H9 (cell line): ENCODE measurements around the gene SLCO4A1. TPM values are rescaled to one million over a fixed set of nuclear protein-coding genes. Genes with fewer than 3 reads are reported as not detected.

Source experiments
- DNase-seq: peaks from one replicate; pipeline ENCODE4 v3.0.0-alpha.2; 2017
- H2AFZ ChIP-seq: one replicate; pipeline ENCODE4 v1.6.1; 2013; ENCODE audit warnings: mild to moderate bottlenecking, low read length, control low read depth, moderate library complexity
- H2AK5ac ChIP-seq: 2 replicates; pipeline ENCODE4 v1.6.1; 2013; ENCODE audit warnings: low read length, control low read depth, mixed read lengths; ENCODE audit not compliant: insufficient read length
- H2BK120ac ChIP-seq: one replicate; pipeline ENCODE4 v1.6.1; 2013; ENCODE audit warnings: low read depth, mild to moderate bottlenecking, low read length, control low read depth, inconsistent platforms; ENCODE audit not compliant: poor library complexity, severe bottlenecking
- H2BK12ac ChIP-seq: 2 replicates; pipeline ENCODE4 v1.6.1; 2013; ENCODE audit warnings: low read length, control low read depth, mixed read lengths, low read depth; ENCODE audit not compliant: insufficient read length
- H2BK15ac ChIP-seq: 2 replicates; pipeline ENCODE4 v1.6.1; 2013; ENCODE audit warnings: low read depth, low read length, control low read depth
- H2BK20ac ChIP-seq: one replicate; pipeline ENCODE4 v1.6.1; 2013; ENCODE audit warnings: low read depth, mild to moderate bottlenecking, low read length, control low read depth, inconsistent platforms; ENCODE audit not compliant: poor library complexity, severe bottlenecking
- H2BK5ac ChIP-seq: 2 replicates; pipeline ENCODE4 v1.6.1; 2013; ENCODE audit warnings: low read length, control low read depth, mixed read lengths; ENCODE audit not compliant: insufficient read length
- H3K14ac ChIP-seq: 2 replicates; pipeline ENCODE4 v1.6.1; 2013; ENCODE audit warnings: low read length, control low read depth; ENCODE audit not compliant: insufficient read depth
- H3K18ac ChIP-seq: 2 replicates; pipeline ENCODE4 v1.6.1; 2013; ENCODE audit warnings: low read depth, mild to moderate bottlenecking, mixed read lengths, low read length, control low read depth; ENCODE audit not compliant: insufficient read length
- H3K23ac ChIP-seq: 2 replicates; pipeline ENCODE4 v1.6.1; 2013; ENCODE audit warnings: low read length, control low read depth, mixed read lengths, low read depth; ENCODE audit not compliant: insufficient read length
- H3K23me2 ChIP-seq: 2 replicates; pipeline ENCODE4 v1.6.1; 2013; ENCODE audit warnings: low read depth, mild to moderate bottlenecking, mixed read lengths, low read length, control low read depth; ENCODE audit not compliant: insufficient read length, poor library complexity, severe bottlenecking
- H3K27ac ChIP-seq: 2 replicates; pipeline ENCODE4 v1.5.1; 2013; ENCODE audit warnings: low read length, control low read depth, mixed read lengths, low read depth; ENCODE audit not compliant: insufficient read length
- H3K27me3 ChIP-seq: 2 replicates; pipeline ENCODE4 v1.6.1; 2013; ENCODE audit warnings: low read length, control low read depth, inconsistent platforms; ENCODE audit not compliant: insufficient read depth
- H3K4ac ChIP-seq: 2 replicates; pipeline ENCODE4 v1.6.1; 2013; ENCODE audit warnings: low read depth, mild to moderate bottlenecking, control low read depth, inconsistent platforms, low read length, moderate library complexity
- H3K4me1 ChIP-seq: 2 replicates; pipeline ENCODE4 v1.6.1; 2013; ENCODE audit warnings: low read length, control low read depth, inconsistent platforms; ENCODE audit not compliant: insufficient read depth
- H3K4me2 ChIP-seq: 2 replicates; pipeline ENCODE4 v1.6.1; 2013; ENCODE audit warnings: low read length, control low read depth, mixed read lengths; ENCODE audit not compliant: insufficient read length, insufficient read depth
- H3K56ac ChIP-seq: 2 replicates; pipeline ENCODE4 v1.6.1; 2013; ENCODE audit warnings: low read depth, mild to moderate bottlenecking, mixed read lengths, low read length, control low read depth; ENCODE audit not compliant: insufficient read length
- H3K79me1 ChIP-seq: 2 replicates; pipeline ENCODE4 v1.6.1; 2013; ENCODE audit warnings: low read depth, mild to moderate bottlenecking, moderate library complexity, low read length, control low read depth, inconsistent platforms; ENCODE audit not compliant: insufficient read depth, poor library complexity, severe bottlenecking
- H3K79me2 ChIP-seq: 2 replicates; pipeline ENCODE4 v1.6.1; 2013; ENCODE audit warnings: low read length, control low read depth, inconsistent platforms; ENCODE audit not compliant: insufficient read depth
- H3K9ac ChIP-seq: 2 replicates; pipeline ENCODE4 v1.6.1; 2013; ENCODE audit warnings: low read length, control low read depth, mixed read lengths; ENCODE audit not compliant: insufficient read length; ENCODE audit errors: extremely low read depth
- H3K9me3 ChIP-seq: one replicate; pipeline ENCODE4 v1.6.1; 2013; ENCODE audit warnings: low read depth, low read length, inconsistent platforms; ENCODE audit not compliant: control insufficient read depth
- H3T11ph ChIP-seq: one replicate; pipeline ENCODE4 v1.6.1; 2013; ENCODE audit warnings: mild to moderate bottlenecking, low read length, control low read depth, inconsistent platforms
- H4K20me1 ChIP-seq: one replicate; pipeline ENCODE4 v1.6.1; 2013; ENCODE audit not compliant: control insufficient read depth, insufficient read length, insufficient read depth
- H4K5ac ChIP-seq: 2 replicates; pipeline ENCODE4 v1.6.1; 2013; ENCODE audit warnings: low read depth, mild to moderate bottlenecking, mixed read lengths, low read length, control low read depth; ENCODE audit not compliant: insufficient read length
- H4K8ac ChIP-seq: replicated peaks from 2 replicates; pipeline ENCODE4 v1.6.1; 2013; ENCODE audit warnings: low read length, control low read depth, mixed read lengths, low read depth; ENCODE audit not compliant: insufficient read length
- H4K91ac ChIP-seq: 2 replicates; pipeline ENCODE4 v1.6.1; 2013; ENCODE audit warnings: low read depth, mild to moderate bottlenecking, moderate library complexity, mixed read lengths, low read length, control low read depth; ENCODE audit not compliant: insufficient read length
- H3K27ac Mint-ChIP-seq, 3 experiments: 2 replicates in 2 of 3; 3 replicates in 1 of 3; pipeline ENCODE4 v1.8.0; 2020 to 2021; ENCODE audit warnings: mixed read lengths in 3 of 3, mild to moderate bottlenecking in 1 of 3, moderate library complexity in 1 of 3
- H3K27me3 Mint-ChIP-seq: 2 replicates; pipeline ENCODE4 v1.8.0; 2021; ENCODE audit warnings: low read depth, mild to moderate bottlenecking, moderate library complexity, mixed read lengths
- H3K36me3 Mint-ChIP-seq, 3 experiments: 2 replicates in 2 of 3; 3 replicates in 1 of 3; pipeline ENCODE4 v1.8.0; 2020 to 2021; ENCODE audit warnings: low read depth in 3 of 3, mixed read lengths in 3 of 3; ENCODE audit not compliant: insufficient read depth in 1 of 3
- H3K4me1 Mint-ChIP-seq, 2 experiments: 2 replicates each; pipeline ENCODE4 v1.8.0; 2020; ENCODE audit warnings: mixed read lengths in 2 of 2
- H3K4me3 Mint-ChIP-seq, 2 experiments: 2 replicates in 1 of 2; 3 replicates in 1 of 2; pipeline ENCODE4 v1.8.0; 2020 to 2021; ENCODE audit warnings: mild to moderate bottlenecking in 2 of 2, mixed read lengths in 2 of 2, moderate library complexity in 1 of 2
- H3K9me3 Mint-ChIP-seq, 2 experiments: 2 replicates in 1 of 2; 3 replicates in 1 of 2; pipeline ENCODE4 v1.8.0; 2020; ENCODE audit warnings: mild to moderate bottlenecking in 2 of 2, mixed read lengths in 2 of 2, moderate library complexity in 1 of 2
- WGBS: extraction: QIAGEN DNeasy Blood & Tissue Kit; methylation state at CpG from one replicate; pipeline ENCODE4 v1.1.7; 2013; ENCODE audit warnings: missing lambda C conversion rate, low lambda C conversion rate, mixed read lengths; ENCODE audit not compliant: insufficient read length; ENCODE audit errors: extremely low coverage; 5-methylcytosine and 5-hydroxymethylcytosine counted together
- total RNA-seq: library from RNA; stranded (reverse); gene quantifications from 2 replicates; pipeline ENCODE4 v1.2.1, GENCODE V29; 2021
- TF ChIP-seq, protein P1 (sequence below): fragments of 200-600 bp; sonication (generic); conservative IDR thresholded peaks from 3 replicates; pipeline ENCODE4 v1.8.0; 2021; ENCODE audit warnings: antibody characterized with exemption, mild to moderate bottlenecking

SLCO4A1 gene
- total RNA-seq, 1 experiment from 2014 or later: 9.4 TPM

- Histone ChIP-seq H3K27me3 (peaks cover 12% of the 10 kb centered on the region; the same call in 1 of the 2 replicates), H3K4ac (no peak overlapping the region), H2BK15ac (no peak overlapping the region), H3K27ac (no peak overlapping the region), H3K56ac (no peak overlapping the region), H3K23me2 (peaks cover 15% of the 10 kb centered on the region), H2AK5ac (no peak overlapping the region), H4K91ac (no peak overlapping the region), H2AFZ (no peak overlapping the region), H3K14ac (no peak overlapping the region; the same call in 1 of the 2 replicates), H3K9me3 (no peaks in the 10 kb centered on the region), H2BK12ac (no peak overlapping the region), H4K20me1 (peaks cover 6% of the 10 kb centered on the region), H2BK20ac (no peak overlapping the region), H3K4me1 (no peaks in the 10 kb centered on the region), H3K79me1 (no peaks in the 10 kb centered on the region), H3T11ph (no peak overlapping the region), H3K18ac (no peak overlapping the region), H2BK5ac (no peak overlapping the region), H3K4me2 (no peak overlapping the region), H4K8ac (no peak overlapping the region), H3K9ac (no peak overlapping the region), H3K23ac (no peak overlapping the region), H3K79me2 (no peaks in the 10 kb centered on the region), H2BK120ac (no peak overlapping the region), H4K5ac (no peak overlapping the region)
- no peak overlapping the region for H3K4me3 Mint-ChIP-seq
- peaks cover 87% of the 10 kb centered on the region for H3K27me3 Mint-ChIP-seq
- DNase-seq: no peak
- TF ChIP-seq, protein P1, sequence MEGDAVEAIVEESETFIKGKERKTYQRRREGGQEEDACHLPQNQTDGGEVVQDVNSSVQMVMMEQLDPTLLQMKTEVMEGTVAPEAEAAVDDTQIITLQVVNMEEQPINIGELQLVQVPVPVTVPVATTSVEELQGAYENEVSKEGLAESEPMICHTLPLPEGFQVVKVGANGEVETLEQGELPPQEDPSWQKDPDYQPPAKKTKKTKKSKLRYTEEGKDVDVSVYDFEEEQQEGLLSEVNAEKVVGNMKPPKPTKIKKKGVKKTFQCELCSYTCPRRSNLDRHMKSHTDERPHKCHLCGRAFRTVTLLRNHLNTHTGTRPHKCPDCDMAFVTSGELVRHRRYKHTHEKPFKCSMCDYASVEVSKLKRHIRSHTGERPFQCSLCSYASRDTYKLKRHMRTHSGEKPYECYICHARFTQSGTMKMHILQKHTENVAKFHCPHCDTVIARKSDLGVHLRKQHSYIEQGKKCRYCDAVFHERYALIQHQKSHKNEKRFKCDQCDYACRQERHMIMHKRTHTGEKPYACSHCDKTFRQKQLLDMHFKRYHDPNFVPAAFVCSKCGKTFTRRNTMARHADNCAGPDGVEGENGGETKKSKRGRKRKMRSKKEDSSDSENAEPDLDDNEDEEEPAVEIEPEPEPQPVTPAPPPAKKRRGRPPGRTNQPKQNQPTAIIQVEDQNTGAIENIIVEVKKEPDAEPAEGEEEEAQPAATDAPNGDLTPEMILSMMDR: no peak
- no peaks in the 10 kb centered on the region for H3K36me3 Mint-ChIP-seq
- H3K9me3 Mint-ChIP-seq: peaks cover 0 to 2% of the 10 kb centered on the region in 2 experiments; a peak in 1 of 5 replicates
- peaks cover 3 to 10% of the 10 kb centered on the region in 2 experiments; a peak in 3 of 4 replicates for H3K4me1 Mint-ChIP-seq
- WGBS: no CpG with 5 or more reads among the region's 8 CpGs
- no peak overlapping the region for H3K27ac Mint-ChIP-seq
Measured at GRCh38 chr20:62712606-62713005, 70.3 kb downstream of the SLCO4A1 start.
